Uterus (tissue), 2 donors: ENCODE results near the gene HGFAC.

ENCODE experiments used
- POLR2A ChIP-seq, 2 donors: fragments of 450-650 bp; IDR thresholded peaks; one replicate each; pipeline ENCODE4 v1.6.1; 2016; ENCODE audit warnings: antibody characterized with exemption in 2 of 2, mild to moderate bottlenecking in 1 of 2, moderate library complexity in 1 of 2
- TF ChIP-seq, protein P1 (sequence below), 4 experiments: fragments of 200-600 bp in 2 of 4; fragments of 450-650 bp in 2 of 4; sonication (generic) in 2 of 4; IDR thresholded peaks; one replicate each; pipeline ENCODE4 v1.5.1; 2016 to 2019; ENCODE audit warnings: antibody characterized with exemption in 4 of 4, mild to moderate bottlenecking in 2 of 4, moderate library complexity in 1 of 4

DNA sequence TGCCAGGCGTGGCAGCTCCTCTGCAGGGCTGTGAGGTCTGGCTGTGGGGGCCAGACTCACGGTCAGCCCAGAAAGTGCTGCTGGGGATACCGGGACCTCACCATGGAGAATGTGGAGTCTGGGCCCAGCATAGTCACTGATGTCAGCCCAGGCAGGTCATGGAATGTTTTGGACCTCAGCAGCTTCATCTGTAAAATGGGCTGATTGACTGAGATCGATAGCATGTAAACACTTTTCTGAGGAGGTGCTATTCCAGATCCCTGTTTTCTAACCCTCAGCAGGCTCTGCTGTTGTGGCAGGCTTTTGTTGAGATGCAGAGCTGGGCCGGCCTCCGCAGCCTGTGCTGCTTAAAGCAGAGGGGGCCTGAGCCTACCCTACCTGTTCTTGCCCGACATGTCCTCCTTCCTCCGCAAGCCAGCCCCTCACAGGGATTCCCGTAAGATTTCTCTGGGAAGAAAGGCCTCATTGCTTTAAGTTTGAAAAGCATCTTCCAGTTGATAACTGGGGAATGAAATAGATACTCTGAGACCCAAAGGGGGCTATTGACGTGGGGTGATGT lies 38.3 kb upstream of the HGFAC start:
- TF ChIP-seq, protein P1, sequence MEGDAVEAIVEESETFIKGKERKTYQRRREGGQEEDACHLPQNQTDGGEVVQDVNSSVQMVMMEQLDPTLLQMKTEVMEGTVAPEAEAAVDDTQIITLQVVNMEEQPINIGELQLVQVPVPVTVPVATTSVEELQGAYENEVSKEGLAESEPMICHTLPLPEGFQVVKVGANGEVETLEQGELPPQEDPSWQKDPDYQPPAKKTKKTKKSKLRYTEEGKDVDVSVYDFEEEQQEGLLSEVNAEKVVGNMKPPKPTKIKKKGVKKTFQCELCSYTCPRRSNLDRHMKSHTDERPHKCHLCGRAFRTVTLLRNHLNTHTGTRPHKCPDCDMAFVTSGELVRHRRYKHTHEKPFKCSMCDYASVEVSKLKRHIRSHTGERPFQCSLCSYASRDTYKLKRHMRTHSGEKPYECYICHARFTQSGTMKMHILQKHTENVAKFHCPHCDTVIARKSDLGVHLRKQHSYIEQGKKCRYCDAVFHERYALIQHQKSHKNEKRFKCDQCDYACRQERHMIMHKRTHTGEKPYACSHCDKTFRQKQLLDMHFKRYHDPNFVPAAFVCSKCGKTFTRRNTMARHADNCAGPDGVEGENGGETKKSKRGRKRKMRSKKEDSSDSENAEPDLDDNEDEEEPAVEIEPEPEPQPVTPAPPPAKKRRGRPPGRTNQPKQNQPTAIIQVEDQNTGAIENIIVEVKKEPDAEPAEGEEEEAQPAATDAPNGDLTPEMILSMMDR (IDR thresholded peaks at IDR 0.05) = no peak
- no peak for TF ChIP-seq POLR2A (IDR thresholded peaks at IDR 0.05)
